GM19025 (cell line): ENCODE data around the gene SLC38A5.
"Not testable (repeated sequence)": the region's sequence is repeated elsewhere in the genome, so short reads cannot be mapped to it uniquely, and the experiment has no call there.

Experiments used
- ATAC-seq: cut with Tn5 transposase; IDR thresholded peaks from one replicate; pipeline ENCODE4 v1.9.1; 2021; ENCODE audit warnings: mild to moderate bottlenecking, low read depth, moderate library complexity; ENCODE audit not compliant: unreplicated experiment

Gene SLC38A5

DNA sequence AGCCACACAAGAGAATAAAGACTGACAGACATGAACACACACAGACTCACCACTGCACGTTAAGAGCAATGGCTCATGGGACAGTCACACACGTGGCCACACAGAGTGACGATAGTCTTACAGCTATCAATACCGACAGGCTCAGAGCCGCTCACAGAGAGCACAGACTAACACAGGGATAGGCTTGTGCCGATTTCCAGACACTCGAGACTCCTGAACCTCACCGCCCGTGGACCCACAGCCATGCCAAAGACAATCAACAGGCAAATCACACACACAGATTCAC lies 716 bp upstream of the SLC38A5 start:
- ATAC-seq, result no peak

DNA sequence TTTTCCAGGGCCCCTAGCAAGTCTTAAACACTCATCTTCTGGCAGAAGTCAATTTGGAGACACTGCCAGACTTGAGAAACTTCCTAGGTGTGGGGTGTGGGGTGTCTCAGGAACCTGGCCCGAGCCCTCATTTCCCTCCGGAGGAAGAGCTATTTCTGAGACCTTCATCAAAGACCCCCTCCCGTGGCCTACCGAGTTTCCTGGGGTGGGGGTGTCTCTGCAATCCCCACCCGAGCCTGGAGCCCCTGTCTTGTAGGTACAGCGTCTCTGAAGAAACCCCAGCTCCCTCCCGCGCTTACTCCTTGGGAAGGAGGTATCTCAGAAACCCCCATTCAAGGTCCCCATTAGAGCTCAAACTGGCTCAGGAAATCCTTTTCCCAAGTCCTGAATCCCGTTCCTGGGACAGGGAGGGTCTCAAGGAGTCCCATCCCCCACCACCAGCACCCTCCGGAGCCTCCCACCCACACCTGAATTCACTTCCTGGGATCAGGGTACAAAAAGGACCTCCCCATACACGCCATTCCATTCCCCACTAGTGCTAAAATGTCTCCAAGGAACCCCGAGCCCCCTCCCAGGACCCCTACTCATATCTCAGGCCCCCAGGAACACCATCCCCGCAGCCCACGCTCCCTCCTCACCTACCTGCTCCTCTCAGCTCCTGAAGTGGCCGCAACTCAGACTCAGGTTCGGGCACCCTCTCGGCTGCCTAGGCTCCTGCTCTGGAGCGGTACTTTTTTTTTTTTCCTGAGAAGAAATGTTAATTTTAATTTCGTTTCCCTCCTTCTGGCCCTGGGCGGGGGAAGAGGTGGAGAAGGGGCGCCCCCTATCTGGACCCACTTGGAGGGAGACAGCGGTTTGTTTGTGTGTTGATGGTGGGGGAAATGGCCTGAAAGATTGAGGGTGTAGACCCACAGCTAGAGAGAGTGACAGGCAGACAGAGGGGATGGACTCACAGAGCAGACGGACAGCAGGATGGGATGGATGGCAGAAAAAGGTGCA lies 1.1 kb downstream of the SLC38A5 start:
- ATAC-seq, result no peak

DNA sequence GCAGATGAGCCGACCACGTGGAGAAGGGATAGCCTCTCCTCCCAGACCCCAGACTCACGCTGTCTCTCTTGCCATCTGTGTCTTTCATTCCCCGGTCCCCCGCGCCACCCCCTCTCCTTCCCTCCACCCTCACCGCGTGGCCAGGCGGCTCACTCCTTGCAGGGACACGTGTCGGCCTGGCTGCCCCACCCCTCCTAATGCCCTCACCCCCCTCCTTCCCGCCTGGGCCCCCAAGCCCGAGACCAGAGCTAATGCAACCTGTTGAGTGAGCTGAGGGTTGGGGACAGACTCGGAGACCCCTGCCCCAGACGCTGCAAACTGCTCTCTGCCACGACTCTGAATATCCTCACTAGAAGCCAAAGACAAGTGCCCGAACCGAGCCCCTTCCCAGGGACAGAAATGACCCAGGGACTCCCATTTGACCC lies 1.8 kb downstream of the SLC38A5 start:
- no peak for ATAC-seq

DNA sequence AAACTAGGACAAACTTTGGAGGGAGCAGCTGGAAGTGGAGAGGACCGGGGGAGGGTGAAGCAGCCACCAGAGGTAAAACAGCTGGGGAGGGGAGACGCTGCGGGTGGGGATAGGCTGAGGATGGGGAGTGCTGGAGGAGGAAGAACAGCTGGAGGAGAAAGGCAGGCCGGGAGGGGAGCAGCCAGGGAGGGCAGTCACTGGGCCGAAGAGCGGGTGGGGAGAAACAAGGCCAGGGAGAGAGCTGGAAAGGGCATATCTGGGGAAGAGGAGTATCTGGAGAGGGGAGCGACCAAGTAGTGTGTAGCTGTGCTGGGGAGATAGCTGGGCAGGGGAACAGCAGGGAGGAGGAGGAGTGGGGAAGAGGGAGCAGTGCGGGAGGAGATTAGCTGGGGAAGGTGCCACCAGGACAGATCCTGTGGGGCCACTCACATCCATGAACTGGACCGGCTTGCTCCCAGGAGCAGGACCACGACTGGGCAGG lies 2.7 kb downstream of the SLC38A5 start:
- ATAC-seq, result no peak

- no peak for ATAC-seq
These were observed 3.4 kb downstream of the SLC38A5 start for GRCh38 chrX:48466696-48467095.

DNA sequence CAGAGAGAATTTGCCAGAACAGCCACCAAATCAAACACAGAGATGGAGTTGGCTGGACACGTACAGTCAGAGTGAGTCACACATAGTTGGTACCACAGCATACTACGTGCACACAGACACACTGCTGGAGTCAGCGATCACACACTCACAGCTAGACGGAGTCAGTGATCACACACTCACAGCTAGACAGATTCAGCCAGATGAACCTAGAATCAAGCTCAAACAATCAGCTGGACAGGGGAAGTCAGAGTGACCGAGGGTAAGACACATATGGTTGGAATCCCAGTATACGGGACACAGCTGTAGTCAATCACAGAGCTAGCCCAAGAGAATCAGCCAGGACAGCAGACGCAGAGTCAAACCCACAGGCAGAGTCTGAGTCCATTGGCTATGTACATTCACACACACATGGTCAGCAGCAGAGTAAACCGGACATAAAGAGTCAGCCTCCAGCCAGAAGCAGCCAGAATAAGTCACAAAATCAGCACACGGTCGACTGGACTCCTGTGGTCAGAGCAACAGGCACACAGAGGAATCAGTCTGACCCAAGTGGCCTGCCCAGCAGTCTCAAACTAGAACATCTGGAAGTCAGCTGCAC lies 4.6 kb downstream of the SLC38A5 start:
- no peak for ATAC-seq

DNA sequence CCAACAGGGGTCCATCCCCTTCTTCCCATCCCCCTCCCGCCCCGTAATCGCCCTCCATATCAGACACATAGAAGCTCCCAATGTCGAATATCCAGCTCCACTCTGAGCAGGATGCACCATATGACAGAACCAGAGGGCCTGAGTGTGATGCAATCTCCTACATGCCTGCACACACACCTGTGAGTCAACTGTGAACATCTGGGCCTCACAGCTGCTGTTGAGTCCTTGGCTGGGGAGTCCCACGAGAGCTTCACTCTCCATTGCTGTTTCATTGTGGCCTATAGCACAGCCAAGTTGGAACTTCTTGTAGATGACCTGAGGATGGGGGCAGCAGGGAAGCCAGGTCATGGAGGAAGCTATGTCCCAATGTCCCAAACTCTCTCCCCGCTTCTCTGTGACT lies 8.2 kb downstream of the SLC38A5 start:
- ATAC-seq, result no peak

DNA sequence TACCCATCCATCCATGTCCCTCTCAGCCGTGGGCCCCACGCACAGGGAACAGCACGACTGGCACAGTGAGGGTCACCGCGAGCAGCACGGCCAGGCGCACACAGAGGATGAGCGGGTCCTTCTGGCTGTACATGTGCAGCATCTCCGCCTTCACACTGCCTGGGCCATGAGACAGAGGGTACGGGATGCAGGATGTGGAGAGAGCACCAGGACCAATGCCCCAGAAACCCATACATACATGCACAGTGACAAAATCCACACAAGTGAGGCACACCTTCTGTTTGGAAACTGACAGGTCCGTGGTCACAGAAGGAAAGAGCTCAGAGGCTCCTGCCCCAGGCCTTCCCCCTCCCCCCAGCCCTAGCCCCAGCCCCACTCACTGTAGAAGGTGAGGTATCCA lies 9.5 kb downstream of the SLC38A5 start:
- no peak for ATAC-seq

- no peak for ATAC-seq
These were observed 10.0 kb downstream of the SLC38A5 start for GRCh38 chrX:48460031-48460430.

- ATAC-seq, result no peak
These were observed 10.6 kb downstream of the SLC38A5 start for GRCh38 chrX:48459483-48459882.

DNA sequence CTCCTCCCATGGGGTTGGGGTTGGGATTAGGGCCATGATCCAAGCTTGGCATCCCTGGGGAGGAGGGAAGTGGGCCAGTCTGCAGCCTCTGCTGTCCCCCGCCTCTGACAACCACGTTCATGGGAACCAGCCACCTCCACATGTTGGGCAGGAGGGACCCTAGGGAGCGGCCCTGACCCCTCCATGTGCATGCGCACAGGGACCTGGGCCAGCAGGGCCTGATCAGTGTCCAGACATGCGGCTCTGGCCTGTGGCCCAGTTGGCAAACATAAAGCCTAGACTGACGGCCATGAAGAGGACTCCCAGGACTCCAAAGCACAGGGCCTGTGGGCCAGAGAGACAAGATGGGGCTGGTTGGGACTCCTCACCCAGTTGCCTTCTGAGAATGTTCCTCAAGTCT lies 11.3 kb downstream of the SLC38A5 start:
- ATAC-seq, result no peak

- ATAC-seq, result no peak
These were observed 13.3 kb downstream of the SLC38A5 start for GRCh38 chrX:48456628-48457331.

GRCh38 chrX:48451708-48452107 lies 18.4 kb downstream of the SLC38A5 start:
- ATAC-seq, result no peak

- no peak for ATAC-seq
These were observed 20.0 kb downstream of the SLC38A5 start for GRCh38 chrX:48450076-48450475.

- not testable (repeated sequence) for ATAC-seq
These were observed 22.9 kb downstream of the SLC38A5 start for GRCh38 chrX:48447201-48447600.

DNA sequence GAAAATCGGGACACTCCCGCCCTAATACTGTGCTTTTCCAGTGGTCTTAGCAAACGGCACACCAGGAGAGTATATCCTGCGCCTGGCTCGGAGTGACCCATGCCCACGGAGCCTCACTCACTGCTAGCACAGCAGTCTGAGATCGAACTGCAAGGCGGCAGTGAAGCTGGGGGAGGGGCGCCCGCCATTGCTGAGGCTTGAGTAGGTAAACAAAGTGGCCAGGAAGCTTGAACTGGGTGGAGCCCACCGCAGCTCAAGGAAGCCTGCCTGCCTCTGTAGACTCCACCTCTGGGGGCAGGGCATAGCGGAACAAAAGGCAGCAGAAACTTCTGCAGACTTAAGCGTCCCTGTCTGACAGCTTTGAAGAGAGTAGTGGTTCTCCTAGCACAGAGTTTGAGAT lies 36.3 kb downstream of the SLC38A5 start:
- not testable (repeated sequence) for ATAC-seq

- ATAC-seq, result not testable (repeated sequence)
These were observed 39.9 kb downstream of the SLC38A5 start for GRCh38 chrX:48430166-48430565.

DNA sequence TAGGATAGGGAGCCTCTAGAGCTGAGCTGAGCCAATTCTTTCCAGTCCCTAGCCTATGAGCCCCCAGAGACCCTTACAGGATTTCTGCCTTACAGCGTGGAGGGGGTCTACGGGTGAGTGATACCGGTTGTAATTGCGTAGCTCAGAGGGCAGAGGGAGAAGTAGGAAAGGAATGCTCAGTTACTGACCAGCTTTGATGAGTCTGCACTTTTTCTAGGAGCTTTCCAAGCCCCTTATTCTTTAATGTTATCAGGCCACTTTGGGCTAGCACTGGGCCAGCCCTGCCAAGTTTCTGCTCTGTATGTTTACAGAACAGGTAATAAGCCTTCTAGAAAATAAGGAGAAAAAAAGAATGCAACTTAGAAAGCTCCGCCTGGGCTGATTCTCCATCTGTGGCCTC lies 40.5 kb downstream of the SLC38A5 start:
- ATAC-seq, result not testable (repeated sequence)

GRCh38 chrX:48427027-48427716 lies 42.9 kb downstream of the SLC38A5 start:
- not testable (repeated sequence) for ATAC-seq

DNA sequence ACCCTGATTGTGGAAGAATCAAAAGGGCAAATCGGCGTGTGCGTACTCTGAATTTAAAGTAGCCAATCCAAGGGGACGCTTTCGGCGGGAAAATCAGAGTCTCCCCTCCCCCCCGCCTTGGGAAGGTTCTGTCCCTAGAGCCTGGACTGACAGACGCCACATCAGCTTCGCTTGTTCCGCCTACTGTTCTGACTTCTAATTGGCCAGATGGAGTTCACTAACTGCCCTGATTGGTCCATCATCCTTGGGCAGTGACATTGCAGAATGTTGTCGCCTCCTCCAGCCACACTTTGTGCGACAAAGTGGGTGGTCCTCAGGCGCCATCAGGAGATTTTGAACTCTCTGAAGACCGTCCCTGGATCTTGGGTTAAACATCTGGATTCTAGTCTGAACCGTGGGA lies 58.2 kb downstream of the SLC38A5 start, which contains the start of gene SSX4B:
SSX4B (minus strand) TSS at position 101 of the 400 bp plus-strand sequence. CDS start 588 bp downstream, outside the sequence.
- not testable (repeated sequence) for ATAC-seq
